Thyroid gland (tissue), 4 donors: ENCODE results near the gene ZNF76.

Experiments used
- CTCF ChIP-seq, 6 experiments: fragments of 200-600 bp in 3 of 6; fragments of 450-650 bp in 3 of 6; sonication (generic) in 3 of 6; IDR thresholded peaks; one replicate each; pipeline ENCODE4 v1.5.1; 2016 to 2019; ENCODE audit warnings: antibody characterized with exemption in 6 of 6, mild to moderate bottlenecking in 2 of 6, inconsistent platforms in 1 of 6, moderate library complexity in 1 of 6
- POLR2A ChIP-seq, 2 donors: fragments of 450-650 bp; IDR thresholded peaks; one replicate each; pipeline ENCODE4 v1.6.1; 2017; ENCODE audit warnings: antibody characterized with exemption in 2 of 2, mild to moderate bottlenecking in 2 of 2, moderate library complexity in 1 of 2

DNA sequence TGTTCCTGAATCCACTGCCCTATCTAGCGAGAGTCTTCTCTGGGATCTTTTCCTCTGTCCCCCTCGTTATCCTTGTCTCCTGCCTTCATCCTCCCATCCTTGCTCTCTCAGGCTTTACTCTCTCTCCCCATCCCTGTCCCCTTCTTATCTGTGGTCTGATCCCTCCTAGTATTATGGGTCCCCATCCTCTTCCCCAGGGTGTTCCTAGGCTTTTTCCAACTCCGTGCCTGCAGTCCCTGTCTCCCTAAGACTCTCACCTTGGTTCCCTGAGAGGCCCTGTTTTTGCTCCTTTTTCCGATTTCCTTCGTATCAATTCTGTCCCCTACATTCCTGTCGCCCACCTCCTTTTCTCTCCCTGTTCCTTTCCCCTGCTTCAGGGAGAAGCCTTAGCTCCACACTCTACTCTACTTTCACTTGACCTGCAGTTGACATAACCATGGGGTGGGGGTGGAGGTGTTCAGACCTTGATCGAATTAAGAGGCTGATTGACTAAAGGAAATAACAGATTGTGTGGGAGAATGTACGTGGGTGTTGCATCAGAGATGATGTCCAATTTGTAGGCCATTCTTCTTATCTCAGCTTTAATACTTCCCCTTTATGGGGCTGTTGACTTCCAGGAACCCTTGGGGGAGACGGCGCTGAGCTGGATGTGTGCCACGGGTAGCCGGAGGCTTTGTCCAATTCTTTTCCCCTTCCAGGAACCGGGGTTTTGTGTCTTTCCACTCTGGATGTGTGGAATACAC is 83.7 kb downstream of the ZNF76 start:
- TF ChIP-seq CTCF (IDR thresholded peaks at IDR 0.05) (no peak), POLR2A (IDR thresholded peaks at IDR 0.05) (peak in 1 of 2 donors; percentile 16)
